NCI-H187 treated with DMSO at 0.1 percent for 48 hours (cell line): ENCODE results near the gene KCNQ1.

ENCODE experiments used
- DNase-seq: peaks from one replicate; lab custom pipeline; 2025; lab: John Stamatoyannopoulos, UW

The KCNQ1 gene

DNA sequence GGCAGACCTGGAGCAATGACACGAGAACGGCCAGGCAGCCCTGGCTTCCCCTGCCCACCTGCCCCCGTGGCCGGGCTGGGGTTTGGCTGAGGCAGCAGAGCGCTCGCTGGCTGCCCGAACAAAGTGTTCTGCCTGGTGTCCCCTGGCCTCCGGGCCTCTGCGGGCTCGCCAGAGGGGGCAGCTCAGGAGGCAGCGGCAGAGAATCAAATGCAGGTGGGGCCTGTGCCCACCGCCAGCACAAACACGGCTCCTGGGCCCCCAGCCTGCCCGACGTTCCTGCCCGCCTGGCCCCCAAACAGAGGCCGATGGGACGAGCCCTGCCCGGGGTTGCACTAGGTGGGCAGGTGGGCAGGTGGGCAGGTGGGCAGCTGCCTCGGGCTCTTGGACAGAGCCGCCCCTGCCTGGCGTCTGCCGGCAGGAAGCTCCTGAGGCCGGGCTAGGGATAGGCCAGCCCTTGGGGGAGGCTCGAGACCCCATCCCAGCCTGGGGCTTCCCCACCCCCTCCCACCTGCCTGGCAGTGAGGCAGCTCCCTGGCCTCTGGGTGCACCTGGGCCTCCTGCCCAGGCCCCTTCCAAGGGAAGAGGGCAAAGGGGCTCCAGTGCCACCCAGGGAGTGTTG is 394.0 kb downstream of the KCNQ1 start:
- no peak for DNase-seq

DNA sequence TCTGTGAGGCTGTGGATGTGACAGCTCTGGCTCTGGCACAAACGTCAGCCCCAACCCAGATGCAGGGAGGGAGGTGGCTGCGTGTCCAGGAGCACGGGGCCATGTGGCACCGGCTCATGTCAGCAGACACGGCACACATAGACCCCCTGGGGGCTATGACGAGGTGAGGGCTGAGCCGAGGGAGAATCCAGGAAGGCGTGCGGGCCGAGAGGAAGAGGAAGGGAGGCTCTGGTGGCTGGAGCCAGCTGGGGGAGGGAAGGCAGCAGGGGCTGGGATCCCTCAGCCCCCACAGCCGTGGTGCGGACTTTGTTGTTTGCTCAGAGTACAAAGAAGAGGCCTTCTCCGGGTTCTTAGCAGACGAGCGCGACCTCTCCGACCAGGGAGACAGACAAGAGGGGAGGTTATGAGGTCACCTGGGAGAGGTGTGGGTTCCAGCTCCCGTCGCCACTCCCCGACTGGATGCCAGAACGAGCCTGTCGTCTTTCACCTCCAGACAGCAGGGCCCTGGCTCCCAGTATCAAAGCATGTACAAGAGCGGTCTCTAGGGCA is 394.7 kb downstream of the KCNQ1 start:
- DNase-seq = no peak

- no peak for DNase-seq
Measured at GRCh38 chr11:2841411-2842190, 396.8 kb downstream of the KCNQ1 start.

- DNase-seq = no peak
Measured at GRCh38 chr11:2842876-2843275, 398.1 kb downstream of the KCNQ1 start.

DNA sequence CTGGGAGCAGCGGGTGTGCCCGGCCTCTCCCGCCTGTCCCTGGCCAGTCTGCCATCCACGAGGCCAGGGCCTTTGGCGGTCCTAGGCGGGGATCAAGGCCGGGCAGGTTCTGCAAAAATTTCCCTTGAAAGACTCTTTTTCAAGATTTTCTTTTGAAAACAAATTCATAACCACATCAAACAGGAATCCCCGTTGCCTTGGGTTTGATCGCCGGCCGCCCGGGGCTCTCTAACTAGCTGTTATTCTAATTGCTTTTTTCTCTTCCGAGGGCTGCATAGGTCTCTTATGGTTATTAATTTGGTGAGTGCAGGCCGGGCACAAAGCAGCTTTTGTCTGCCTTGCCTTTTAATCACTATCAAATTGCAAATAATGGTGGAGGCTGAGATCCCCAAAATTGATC is 398.7 kb downstream of the KCNQ1 start:
- DNase-seq = no peak

DNA sequence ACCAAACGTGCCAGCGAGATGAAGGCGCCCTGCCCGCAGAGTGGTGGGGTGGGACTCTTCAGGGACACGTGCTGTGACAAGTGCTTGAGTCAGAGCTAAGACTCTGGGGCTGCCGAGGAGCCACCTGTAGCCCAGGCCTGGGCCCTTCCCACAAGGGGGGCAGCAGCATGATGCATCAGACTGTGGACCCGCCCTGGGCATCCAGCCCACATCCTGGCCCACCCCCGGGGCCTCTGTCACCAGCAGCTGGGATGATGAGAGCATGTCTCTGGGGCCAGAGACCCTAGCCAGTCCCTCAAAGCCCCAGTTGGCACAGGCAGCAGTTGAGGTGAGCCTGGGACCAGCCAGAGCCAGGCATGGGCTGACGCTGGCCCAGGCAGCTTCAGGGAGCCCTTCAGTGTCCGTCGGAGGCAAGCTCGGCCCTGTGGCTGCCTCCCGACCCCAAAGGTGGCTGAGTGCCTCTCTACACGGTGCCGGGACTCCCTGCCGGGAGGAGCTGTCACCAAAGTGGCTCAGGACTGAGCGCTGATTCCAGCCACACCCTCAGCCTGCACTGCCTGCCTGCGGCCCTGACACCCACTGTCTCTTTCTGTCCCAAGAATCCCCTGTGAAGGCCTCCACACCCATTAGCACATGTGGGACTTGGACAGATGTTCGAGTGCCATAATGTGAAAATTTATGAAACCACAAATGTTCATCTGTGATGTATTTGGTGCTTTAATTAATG is 399.5 kb downstream of the KCNQ1 start:
- DNase-seq = no peak

DNA sequence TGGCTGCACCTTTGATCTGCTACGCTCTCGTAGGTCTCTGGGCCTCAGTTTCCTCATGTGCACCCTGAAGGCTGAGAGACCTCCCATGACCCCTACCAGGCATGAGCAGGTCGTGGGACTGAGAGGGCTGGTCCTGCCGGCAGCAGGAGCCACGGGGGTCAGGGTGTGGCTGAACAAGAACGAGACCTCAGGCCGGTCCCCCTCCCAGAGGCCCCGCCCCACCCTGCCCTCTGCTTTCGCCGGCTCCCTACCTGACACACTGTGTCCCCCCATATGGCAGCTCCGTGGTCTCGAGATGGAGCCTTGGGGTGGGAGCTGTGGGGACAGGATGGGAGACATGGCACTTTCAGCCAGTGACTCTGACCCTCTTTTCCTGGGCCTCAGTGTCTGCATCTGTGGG is 400.2 kb downstream of the KCNQ1 start:
- DNase-seq = no peak

- DNase-seq = no peak
Measured at GRCh38 chr11:2846056-2846455, 401.2 kb downstream of the KCNQ1 start.

DNA sequence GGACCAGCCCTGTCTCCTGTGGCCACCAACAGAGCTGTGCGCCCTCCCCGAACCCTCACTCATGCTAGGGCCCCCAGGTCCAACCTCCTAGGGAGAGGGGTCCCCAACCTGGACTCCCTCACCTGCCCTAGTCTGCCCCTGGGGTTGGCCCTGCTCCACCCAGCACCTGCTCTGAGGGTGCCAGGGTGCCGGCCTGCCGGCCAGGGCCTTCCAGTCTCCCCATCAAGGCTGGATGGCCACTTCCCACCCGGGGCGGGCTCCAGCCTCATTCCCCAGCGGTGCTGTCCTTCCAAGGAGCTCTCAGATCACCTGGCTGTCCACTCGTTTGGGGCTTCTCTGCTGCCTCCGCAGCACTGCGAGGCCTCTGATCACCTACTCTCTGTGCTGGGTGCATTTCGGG is 401.7 kb downstream of the KCNQ1 start:
- DNase-seq = no peak

- DNase-seq = no peak
Measured at GRCh38 chr11:2847561-2847960, 402.8 kb downstream of the KCNQ1 start.

- DNase-seq = no peak
Measured at GRCh38 chr11:2848497-2848896, 403.7 kb downstream of the KCNQ1 start.

DNA sequence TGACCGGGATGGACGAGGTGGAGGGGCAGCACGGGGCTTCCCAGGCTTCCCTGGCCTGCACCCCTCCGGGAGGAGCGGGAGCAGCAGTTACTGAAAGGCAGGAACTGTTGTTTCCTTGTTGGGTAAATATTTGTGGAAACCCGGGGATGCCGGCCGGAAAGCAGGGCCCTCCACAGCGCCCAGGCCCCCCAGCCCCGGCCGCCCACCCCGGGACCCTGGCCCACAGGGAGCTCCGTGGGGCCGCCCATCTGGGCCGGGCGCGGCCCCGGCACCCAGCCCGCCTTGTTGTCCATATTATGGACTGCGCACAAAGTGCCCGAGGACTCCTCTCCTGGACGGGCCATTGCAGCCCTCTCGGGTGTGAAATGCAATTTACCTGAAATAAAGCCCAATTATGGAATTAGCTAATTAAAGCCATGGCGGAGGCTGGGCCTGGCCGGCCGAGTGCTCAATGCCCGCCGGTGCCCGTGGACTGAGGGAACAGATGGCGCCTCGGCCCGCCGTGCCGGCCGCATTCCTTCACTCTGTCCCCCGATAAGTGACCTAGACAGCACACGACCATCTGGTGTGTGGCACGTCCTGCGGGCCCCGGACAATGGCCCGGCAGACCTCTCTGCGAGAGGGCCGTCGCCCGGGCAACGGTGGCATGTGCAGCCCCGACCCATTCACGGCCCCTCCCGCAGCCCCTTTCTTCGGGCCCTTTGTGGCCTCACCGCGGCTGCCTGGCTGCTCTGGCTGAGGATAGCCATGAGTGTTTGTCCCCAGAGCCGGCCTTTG is 405.4 kb downstream of the KCNQ1 start:
- DNase-seq = no peak

- DNase-seq = no peak
Measured at GRCh38 chr11:2853401-2853800, 408.6 kb downstream of the KCNQ1 start.

GRCh38 chr11:2853997-2854560 is 409.3 kb downstream of the KCNQ1 start:
- DNase-seq = no peak

GRCh38 chr11:2855162-2855561 is 410.4 kb downstream of the KCNQ1 start:
- no peak for DNase-seq

DNA sequence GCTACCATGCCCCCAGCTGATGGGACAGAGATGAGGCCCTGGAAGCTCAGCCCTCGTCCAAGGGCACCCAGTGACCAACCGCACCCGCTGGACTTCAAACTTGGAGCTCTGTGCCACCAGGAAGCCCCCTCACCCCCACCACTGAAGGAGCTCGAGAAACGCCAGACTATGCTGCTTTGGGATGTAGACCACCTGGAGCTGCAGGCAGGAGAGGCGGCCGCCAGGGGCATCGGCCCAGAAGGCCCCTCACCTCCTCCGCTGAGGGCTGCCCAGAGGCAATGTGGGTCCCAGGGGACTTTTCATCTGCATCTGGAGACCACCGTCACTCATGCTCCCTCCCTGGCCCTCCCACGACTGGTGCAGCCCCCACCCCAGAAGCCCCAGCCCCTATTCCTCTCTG is 412.5 kb downstream of the KCNQ1 start:
- DNase-seq = no peak

DNA sequence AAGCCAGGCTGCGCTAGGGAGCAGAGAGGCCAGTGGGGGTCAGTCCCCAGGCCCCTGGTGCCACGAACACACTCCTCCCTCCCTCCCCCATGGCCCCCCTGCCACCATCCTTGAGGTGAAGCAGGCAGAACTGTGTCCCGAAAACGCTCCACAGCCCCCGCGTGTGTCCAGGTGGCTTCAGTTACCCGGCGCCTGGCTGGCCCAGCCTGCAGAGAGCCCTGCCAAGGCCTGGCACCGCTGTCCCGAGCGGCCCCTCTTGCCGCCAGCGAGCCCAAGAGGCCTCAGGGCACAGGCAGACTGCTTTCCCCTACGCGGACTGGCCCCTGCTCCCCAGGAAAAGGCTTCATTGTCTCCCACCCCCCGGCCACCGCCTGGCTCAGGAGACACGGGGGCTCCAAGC is 413.1 kb downstream of the KCNQ1 start:
- no peak for DNase-seq

DNA sequence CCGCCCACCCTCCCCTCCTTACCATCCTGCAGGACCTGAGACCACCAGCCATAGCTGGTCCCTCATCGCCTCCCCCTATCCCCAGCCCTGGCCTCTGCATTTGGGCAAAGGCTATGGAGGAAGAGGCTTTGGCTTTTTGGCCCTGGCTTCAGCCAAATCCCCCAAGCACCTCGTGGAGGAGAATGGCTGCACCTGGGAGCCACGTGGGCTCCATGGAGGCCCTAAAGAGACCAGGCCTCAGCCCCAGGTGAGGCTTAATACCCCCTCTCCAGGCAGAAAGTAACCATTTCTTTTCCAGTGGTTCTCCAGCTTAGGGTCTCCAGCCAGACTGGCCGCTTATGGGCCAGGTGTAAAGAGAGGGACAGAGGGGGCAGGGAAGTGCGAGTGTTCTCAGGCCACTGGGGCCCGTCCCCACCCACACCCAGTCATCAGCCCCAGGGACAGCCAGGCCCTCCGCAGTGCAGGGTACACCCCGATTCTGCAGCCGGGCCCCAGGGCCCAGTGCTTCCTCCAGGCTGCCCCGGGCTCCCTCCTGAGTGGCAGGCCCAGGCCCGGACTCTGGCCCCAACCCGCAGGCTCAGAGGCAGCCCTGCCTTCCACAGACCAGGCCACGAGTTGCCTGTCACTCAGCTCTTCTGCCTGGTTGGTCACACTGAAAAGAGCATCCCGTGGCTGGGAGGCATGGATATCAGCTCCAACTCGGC is 414.3 kb downstream of the KCNQ1 start:
- no peak for DNase-seq

DNA sequence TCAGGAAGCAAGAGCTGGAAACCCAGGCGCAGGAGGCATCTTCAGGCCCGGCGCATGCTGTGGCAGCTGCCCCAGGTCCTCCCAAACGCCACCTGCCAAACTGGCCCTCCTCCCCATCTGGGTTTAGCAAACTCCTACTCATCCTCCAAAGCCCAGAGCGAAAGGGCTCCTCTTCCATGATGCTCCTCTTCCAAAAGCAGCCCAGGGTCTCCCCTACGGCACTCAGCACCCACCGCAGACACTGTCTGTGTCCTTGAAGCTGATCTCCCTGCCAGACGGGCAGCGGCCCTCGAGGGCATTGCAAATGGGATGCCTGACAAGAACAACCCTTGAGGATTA is 414.9 kb downstream of the KCNQ1 start:
- DNase-seq = no peak

DNA sequence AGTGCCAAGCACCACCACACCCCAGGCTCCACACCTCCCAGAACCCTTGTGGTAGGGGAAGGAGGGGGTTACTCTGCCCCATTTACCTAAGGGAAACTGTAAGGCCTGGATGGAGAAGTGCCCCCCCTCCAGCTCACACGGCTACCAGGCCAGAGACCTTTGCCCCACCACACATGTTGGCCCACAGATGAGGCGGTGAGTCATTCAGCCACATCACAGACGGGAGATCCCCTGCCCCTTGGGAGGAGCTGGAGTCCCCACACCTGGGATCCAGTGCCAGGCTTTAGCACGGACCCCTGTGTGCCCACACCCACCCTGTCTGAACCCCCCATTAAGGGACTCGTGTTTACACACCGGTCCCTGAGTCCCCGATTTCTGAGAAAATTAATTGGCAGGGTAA is 415.8 kb downstream of the KCNQ1 start:
- no peak for DNase-seq
